GM19468 (cell line): Measurements from ENCODE around the gene KLK11.

Experiments used
- ATAC-seq: cut with Tn5 transposase; IDR thresholded peaks from one replicate; pipeline ENCODE4 v1.9.1; 2021; ENCODE audit warnings: mild to moderate bottlenecking, moderate library complexity, moderate number of reproducible peaks; ENCODE audit not compliant: unreplicated experiment; ENCODE audit errors: extremely low read depth

KLK11 gene

GRCh38 chr19:50975766-50976165 is 50.6 kb downstream of the KLK11 start:
- no peak for ATAC-seq

GRCh38 chr19:50974702-50975556 is 51.5 kb downstream of the KLK11 start:
- no peak for ATAC-seq

- no peak for ATAC-seq
These were observed 53.5 kb downstream of the KLK11 start for GRCh38 chr19:50972795-50973376.
